Measurements from ENCODE around the gene CCM2L.

Gene CCM2L

DNA sequence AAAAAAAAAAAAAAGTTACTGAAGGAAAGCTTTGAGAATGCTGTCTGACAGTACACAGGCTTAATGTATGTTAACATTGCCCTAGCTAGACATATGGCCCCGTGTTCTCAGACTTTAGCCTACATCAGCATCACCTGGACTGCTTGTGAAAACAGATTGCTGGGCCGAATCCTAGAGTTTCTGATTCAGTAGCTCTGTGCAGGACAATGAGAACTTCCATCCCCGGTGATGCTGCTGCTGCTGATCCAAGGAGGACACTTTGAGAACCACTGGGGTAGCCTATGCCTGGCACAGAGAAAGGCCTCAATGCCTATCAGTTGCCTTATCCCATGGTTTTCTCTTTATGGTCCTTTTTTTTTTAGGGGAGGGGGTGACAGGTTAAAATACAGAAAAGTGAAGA lies 43.4 kb downstream of the CCM2L start:
- no peak overlapping the region for H3K4me3 ChIP-seq (replicated peaks; ENCODE audit: low read depth, low read length)
- DNase-seq (ENCODE audit: low read depth) = no peak
- no peak for TF ChIP-seq CTCF (IDR thresholded peaks at IDR 0.05; ENCODE audit: low read length, missing control alignments)

- TF ChIP-seq CTCF (IDR thresholded peaks at IDR 0.05; ENCODE audit: low read length, missing control alignments) = no peak
- DNase-seq (ENCODE audit: low read depth) = no peak
- no peak overlapping the region for H3K4me3 ChIP-seq (replicated peaks; ENCODE audit: low read depth, low read length)
Observed at GRCh38 chr20:32056708-32057483, 46.7 kb downstream of the CCM2L start.

DNA sequence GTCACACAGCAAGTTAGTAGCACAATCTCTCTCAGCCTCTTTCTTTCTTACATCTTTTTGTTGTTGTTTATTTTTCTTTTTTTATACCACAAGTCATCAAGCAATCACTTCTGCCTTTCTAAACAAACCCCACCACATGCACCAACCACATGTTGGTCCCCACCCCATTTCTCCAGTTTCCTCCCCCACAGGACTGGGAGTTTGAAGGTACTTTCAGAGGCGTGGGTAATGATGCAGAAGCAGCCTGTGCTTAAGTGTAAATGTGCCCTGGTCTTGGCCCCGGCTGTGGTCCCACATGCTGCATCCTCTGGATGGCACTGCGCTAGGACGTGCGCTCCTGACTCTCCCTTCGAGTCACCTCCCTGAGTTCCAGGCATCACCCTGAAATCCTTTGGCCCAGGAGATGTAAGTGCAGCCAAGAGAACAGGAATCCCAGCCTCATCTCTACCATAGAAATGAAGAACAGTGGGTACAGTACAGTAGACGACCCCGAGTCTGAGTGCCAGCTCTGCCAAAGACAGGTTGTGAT lies 47.5 kb downstream of the CCM2L start:
- H3K4me3 ChIP-seq (replicated peaks; ENCODE audit: low read depth, low read length) = no peak overlapping the region
- no peak for DNase-seq (ENCODE audit: low read depth)
- TF ChIP-seq CTCF (IDR thresholded peaks at IDR 0.05; ENCODE audit: low read length, missing control alignments) = no peak

DNA sequence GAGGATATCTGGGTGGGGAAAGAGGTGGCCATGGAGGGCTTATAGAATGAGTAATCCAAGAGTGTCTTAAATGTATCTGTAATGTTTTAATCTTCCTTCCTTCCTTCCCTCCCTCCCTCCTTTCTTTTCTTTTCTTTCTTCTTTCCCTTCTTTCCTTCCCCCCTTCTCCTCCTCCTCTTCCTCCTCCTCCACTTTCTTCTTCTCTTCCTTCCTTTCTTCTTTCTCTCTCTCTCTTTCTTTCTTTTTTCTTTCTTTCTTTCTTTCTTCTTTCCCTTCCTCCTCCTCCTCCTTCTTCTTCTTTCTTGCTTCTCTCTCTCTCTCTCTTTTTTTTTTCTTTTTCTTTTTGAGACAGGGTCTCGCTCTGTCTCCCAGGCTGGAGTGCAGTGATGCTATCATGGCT lies 49.0 kb downstream of the CCM2L start:
- no peak overlapping the region for H3K4me3 ChIP-seq (replicated peaks; ENCODE audit: low read depth, low read length)
- TF ChIP-seq CTCF (IDR thresholded peaks at IDR 0.05; ENCODE audit: low read length, missing control alignments) = no peak
- DNase-seq (ENCODE audit: low read depth) = no peak

DNA sequence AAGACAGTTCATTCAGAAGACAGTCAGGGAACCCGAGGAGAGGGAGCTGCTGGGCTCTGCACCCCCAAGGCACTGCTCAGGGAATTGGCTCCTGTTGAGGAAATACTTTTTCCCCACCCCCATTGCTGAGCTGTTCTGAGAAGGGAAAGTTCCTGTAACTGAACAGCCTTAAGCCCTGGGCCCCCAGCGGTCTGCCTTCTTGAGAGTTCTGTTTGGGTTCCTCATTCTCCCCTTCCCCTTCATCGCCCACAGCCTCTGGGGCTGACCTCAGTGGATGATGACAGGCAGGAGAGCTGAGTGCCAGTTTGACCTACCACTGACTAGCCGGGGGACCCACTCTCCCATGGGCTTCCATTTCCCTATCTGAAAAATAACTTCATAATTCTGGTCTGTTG lies 52.5 kb downstream of the CCM2L start:
- H3K4me3 ChIP-seq (replicated peaks; ENCODE audit: low read depth, low read length) = no peak overlapping the region
- TF ChIP-seq CTCF (IDR thresholded peaks at IDR 0.05; ENCODE audit: low read length, missing control alignments) = no peak
- DNase-seq (ENCODE audit: low read depth) = no peak

DNA sequence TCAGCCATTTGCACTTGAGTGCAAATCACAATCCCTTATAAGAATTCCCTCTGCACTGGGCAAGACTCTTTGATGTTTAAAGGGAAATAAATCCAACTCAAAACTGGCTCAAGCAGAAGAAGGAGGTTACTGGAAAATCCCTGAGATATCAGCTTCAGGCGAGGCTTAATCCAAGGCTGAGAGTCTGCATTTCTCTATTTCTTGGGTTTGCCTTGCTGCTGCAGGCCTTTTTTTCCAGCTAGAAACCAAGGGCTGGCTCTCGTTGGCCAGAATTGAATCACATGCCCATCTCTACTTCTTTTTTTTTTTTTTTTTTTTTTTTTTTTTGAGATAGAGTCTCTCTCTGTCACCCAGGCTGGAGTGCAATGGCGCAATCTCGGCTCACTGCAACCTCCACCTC lies 53.5 kb downstream of the CCM2L start:
- H3K4me3 ChIP-seq (replicated peaks; ENCODE audit: low read depth, low read length) = no peak overlapping the region
- DNase-seq (ENCODE audit: low read depth) = no peak
- TF ChIP-seq CTCF (IDR thresholded peaks at IDR 0.05; ENCODE audit: low read length, missing control alignments) = no peak

GRCh38 chr20:32064667-32065066 lies 54.4 kb downstream of the CCM2L start:
- H3K4me3 ChIP-seq (replicated peaks; ENCODE audit: low read depth, low read length) = no peak overlapping the region
- DNase-seq (ENCODE audit: low read depth) = no peak
- no peak for TF ChIP-seq CTCF (IDR thresholded peaks at IDR 0.05; ENCODE audit: low read length, missing control alignments)
